ENCODE results near the gene NRCAM.

Gene NRCAM

GRCh38 chr7:108102671-108103312 lies 353.4 kb downstream of the NRCAM start:
- no peak for DNase-seq (ENCODE audit: insufficient read length, low spot score)
- no peak for FAIRE-seq
- no peak for TF ChIP-seq CTCF (IDR thresholded peaks at IDR 0.05; ENCODE audit: insufficient read depth, missing control alignments)

DNA sequence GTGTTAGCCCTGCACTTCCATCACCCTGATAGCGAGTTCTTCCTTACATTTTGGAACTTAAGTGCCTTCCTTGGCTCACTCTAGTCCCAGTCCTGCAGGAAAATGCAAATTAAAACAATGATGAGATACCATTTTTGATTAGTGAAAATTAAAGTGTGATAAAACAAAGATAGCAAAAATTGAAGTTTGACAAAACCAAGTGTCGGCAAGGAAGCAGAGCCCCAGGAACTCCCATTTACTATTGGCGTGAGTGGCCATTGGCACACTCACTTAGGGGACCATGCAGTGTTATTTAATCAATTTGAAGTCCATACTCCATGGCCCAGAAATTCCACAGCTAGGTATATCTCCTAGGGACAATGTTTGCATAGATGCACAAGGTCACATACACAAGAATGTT lies 354.5 kb downstream of the NRCAM start:
- no peak for DNase-seq (ENCODE audit: insufficient read length, low spot score)
- no peak for TF ChIP-seq CTCF (IDR thresholded peaks at IDR 0.05; ENCODE audit: insufficient read depth, missing control alignments)
- no peak for FAIRE-seq

DNA sequence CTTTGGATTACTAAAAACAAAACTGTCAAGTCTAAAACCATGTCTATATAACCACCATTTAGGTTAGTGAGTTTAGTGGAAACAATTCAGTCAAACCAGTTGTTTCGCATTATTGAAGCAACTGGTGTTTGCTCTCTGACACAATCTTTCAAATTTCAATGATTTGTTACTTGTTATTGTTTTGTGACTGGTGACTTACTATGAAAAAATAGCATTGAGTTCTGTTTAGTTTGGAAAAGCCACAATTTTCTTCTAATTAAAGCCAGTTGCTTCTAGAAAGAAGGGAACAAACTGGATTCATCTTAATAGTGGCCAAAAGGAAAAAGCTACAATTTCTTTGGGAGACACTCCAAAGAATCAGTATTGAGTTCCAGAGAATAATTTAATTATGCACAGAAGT lies 356.5 kb downstream of the NRCAM start:
- TF ChIP-seq CTCF (IDR thresholded peaks at IDR 0.05; ENCODE audit: insufficient read depth, missing control alignments): no peak
- FAIRE-seq (no peak), DNase-seq (ENCODE audit: insufficient read length, low spot score) (no peak)

- TF ChIP-seq CTCF (IDR thresholded peaks at IDR 0.05; ENCODE audit: insufficient read depth, missing control alignments): peak; percentile 48
- DNase-seq (ENCODE audit: insufficient read length, low spot score) (no peak), FAIRE-seq (no peak)
Observed at GRCh38 chr7:108097703-108098102, 358.5 kb downstream of the NRCAM start.

All from D721Med (cell line).